Cortex of kidney (tissue), 1 donor: Measurements from ENCODE around the gene FAM32A.

Experiments
- DNase-seq: peaks from one replicate; lab custom pipeline; 2025; lab: John Stamatoyannopoulos, UW

FAM32A gene

GRCh38 chr19:16185123-16185767 lies at the start of gene FAM32A:
FAM32A (plus strand) TSS chr19:16185410; CDS start chr19:16185443, 33 bp downstream.
- DNase-seq, result no peak

- no peak for DNase-seq
Measured at GRCh38 chr19:16135430-16136127, 49.6 kb upstream of the FAM32A start.

GRCh38 chr19:16136185-16136999 lies 48.8 kb upstream of the FAM32A start:
- no peak for DNase-seq

- no peak for DNase-seq
Measured at GRCh38 chr19:16139752-16140151, 45.5 kb upstream of the FAM32A start.

- no peak for DNase-seq
Measured at GRCh38 chr19:16141043-16141442, 44.2 kb upstream of the FAM32A start.

DNA sequence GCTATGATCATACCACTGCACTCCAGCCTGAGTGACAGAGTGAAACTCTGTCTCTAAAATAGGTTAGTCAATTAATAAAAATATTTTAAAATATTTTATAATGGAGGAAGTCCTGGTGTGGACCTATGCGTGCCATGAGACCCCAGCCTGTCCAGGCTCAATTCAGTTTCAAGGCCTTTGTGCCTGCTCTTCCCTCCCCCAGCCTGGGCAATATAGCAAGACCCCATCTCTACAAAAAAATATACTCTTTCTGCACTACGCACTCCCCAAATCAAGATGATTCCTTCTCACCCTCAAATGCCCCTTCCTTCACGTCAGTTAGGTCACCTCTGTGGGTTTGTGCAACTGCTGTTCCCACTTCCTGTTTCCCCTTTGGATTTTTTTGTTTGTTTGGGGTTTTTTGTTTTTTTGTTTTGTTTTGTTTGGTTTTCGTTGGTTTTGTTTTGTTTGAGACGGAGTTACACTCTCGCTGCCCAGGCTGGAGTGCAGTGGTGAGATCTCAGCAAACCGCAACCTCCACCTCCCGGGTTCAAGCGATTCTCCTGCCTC lies 43.1 kb upstream of the FAM32A start:
- DNase-seq, result no peak

DNA sequence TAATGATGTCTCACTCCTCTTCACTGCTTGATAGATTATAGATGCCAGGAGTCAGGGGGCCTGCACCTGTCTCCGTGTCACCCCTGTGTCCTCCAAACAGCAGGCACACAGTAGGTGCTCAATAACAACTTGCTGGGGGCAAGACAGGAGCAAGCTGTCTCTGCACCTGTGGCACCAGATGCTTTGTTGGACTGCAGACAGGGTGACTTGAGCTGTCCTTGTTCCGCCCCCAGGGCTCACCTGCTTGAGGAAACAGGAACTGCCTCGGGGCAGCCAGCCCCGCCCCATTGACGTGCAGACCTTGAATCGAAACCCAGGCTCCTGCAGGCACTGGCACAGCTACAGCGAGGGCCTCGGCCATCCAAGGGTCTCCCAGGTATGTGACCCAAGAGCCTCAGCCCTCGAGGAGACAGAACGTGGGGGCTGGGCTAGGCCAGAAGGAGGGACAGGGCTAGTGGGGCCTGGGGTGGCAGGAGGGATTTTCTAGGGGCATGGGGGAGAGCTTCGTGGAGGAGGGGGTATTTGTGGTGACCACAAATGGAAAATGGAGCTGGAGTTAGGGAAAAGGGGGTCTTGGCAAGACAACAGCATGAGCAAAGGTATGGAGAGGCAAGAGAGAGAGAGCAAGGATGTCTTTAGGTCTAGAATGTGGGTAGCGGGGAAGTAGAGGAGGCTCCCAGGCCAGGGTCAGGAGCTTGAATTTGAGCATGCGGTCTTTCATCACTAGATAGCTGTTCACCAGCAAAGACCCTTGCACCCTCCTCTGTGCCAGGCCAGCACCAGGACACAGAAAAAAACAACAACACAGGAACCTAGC lies 41.6 kb upstream of the FAM32A start, which contains the start of gene HSH2D:
Gene HSH2D (plus strand): TSS at position 287 of the 817 bp plus-strand sequence. CDS start 5,066 bp downstream, outside the sequence.
- DNase-seq, result no peak

DNA sequence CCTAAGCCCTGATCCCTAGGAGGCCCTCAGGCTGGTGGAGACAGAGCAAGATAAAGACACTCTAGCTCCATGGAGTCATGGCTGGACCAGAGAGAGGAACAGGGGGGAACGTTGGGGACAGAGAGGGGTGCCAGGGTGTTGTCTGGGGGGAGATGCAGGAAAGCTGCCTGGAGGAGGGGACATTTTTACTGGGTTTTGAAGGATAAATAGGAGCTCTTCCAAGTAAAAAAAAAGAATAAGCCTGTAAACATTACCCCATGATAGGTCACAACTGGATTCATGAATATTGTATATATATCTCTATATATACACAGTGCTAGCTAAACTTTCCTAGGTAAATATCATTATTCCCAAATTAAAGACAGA lies 41.0 kb upstream of the FAM32A start:
- no peak for DNase-seq

DNA sequence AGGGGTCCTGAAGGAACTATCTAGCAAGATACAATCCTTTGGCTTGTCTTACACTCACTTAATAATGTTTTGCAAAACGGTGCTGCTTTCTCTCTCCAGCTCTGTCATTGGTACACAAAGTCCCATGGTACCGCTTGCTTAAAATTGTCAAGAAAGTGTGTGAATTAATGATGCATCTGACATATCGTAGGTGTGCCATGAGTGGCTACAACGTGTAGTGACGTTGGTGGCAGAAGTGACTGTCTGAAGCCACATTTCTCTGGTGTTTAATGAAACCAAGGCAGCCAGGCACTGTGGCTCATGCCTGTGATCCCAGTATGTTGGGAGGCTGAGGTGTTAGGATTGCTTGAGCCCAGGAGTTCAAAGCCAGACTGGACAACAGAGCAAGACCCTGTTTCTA lies 39.1 kb upstream of the FAM32A start:
- no peak for DNase-seq

GRCh38 chr19:16148443-16149229 lies 36.6 kb upstream of the FAM32A start:
- no peak for DNase-seq

DNA sequence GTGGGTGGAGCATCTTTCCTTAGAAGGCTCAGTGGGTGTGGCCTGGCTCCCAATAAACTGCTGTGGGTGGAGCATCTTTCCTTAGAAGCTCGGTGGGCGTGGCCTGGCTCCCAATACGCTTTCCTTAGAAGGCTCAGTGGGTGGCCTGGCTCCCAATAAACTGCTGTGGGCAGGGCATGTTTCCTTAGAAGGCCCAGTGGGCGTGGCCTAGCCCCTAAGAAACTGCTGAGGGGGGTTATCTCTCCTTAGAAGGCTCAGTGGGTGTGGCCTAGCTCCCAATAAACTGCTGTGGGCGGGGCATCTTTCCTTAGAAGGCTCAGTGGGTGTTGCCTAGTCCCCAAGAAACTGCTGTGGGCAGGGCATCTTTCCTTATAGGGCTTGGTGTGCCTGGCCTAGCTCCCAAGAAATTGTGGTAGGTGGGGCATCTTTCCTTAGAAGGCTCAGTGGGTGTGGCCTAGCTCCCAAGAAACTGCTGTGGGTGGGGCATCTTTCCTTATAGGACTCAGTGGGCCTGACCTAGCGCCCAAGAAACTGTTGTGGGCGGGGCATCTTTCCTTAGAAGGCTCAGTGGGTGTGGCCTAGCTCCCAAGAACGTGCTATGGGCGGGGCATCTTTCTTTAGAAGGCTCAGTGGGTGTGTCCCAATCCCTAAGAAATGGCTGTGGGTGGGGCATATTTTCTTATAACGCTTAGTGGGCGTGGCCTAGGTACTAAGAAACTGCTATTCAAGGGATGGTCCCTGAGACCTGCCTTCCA lies 31.5 kb upstream of the FAM32A start:
- no peak for DNase-seq

DNA sequence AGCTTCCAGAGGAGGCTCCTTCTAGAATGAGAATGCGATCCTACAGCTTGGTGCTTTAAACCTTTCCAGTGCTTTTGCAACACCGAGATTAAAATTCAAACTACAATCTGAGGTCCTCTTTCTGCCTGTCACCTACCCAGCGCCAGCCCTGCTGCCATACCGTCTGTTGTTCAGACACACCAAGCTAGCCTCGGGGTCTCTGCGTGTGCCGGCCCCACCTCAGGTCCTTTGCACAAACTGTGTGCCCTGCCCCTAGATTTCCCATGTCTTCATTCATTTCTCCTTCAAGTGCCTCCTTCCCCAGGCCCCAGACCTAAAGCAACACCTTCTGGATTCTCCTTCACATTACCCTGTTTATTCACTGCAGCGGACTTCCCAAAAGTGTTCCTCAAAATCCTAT lies 30.7 kb upstream of the FAM32A start:
- DNase-seq, result no peak

DNA sequence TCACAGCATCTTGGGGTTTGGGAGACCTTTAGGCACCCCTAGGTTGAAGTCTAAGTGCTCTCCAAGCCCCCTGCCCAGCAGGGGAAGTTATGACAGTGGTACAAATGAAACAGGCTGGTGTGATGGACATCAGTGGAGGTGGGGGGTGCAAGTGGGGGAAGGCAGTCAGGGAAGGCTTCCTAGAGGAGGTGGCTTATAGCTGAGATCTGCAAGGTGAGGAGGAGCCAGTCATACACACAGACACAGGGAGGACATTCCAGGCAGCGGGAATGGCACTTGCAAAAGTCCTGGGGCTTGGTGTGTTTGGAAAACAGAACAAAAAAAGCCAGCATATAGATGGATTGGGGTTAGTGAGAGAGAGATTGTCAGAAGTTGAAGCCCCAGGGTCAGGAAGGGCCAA lies 30.1 kb upstream of the FAM32A start:
- DNase-seq, result no peak

GRCh38 chr19:16156904-16157303 lies 28.3 kb upstream of the FAM32A start:
- no peak for DNase-seq

DNA sequence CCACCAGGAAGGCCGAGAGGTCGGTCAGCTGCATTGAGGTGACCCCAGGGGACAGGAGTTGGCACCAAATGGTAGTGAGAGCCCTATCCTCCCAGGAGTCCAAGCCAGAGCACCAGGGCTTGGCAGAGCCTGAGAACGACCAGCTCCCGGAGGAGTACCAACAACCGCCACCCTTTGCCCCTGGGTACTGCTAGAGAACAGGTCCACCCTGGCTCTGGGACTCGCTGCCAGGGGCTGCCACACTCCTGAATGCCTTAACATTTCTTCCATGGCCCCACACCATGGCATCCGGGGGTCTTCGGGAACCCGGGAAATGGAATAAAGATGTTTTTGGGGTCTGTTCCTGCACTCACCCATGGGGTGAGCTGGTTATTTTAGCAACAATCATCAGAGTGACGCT lies 27.6 kb upstream of the FAM32A start:
- no peak for DNase-seq

- no peak for DNase-seq
Measured at GRCh38 chr19:16159655-16160054, 25.6 kb upstream of the FAM32A start.

GRCh38 chr19:16160445-16160942 lies 24.7 kb upstream of the FAM32A start:
- no peak for DNase-seq

DNA sequence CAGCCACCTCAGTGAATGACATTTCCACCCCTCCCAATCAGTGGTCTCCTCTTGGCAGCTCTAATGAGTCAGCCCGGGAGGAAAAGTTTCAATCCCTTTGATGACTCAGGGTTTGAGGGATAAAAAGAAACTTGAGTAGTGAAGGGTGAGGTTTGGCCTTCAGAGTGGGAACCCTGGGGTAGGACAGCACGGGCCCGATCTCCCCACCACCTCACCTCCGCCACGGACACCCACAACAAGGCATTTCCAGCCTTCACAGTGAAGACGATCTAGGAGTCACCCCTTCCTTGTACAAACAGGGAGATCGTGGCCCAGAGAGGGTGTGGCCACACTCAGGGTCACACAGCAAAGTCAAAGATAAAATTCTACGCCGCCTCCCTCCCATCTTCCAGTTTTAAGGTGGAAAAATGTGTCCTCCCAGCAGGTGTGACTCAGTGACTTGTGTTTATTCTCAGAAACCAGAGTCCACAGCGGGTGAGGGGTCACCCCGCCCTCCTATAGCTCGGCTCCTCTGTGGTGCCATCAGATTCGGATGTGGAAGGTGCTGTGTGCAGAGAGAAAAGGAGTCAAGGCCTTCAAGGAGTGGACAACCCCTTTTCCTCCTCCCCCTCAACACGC lies 24.2 kb upstream of the FAM32A start:
- no peak for DNase-seq

GRCh38 chr19:16161840-16162239 lies 23.4 kb upstream of the FAM32A start:
- DNase-seq, result no peak
